ENCODE data around the gene OVOL1.
"Not testable (repeated sequence)": the region's sequence is repeated elsewhere in the genome, so short reads cannot be mapped to it uniquely, and the experiment has no call there.

The OVOL1 gene
- total RNA-seq, result 0 to 0.39 (median 0.25) reads per million in 4 experiments

- no peak for DNase-seq
These were observed at the start of gene OVOL1 for GRCh38 chr11:65786786-65787636. OVOL1 (plus strand) TSS chr11:65787063; CDS start chr11:65787374, 311 bp downstream.

GRCh38 chr11:65739022-65739421 lies 47.8 kb upstream of the OVOL1 start:
- DNase-seq, result no peak

- DNase-seq, result no peak
These were observed 45.7 kb upstream of the OVOL1 start for GRCh38 chr11:65741185-65741584.

GRCh38 chr11:65742353-65742752 lies 44.5 kb upstream of the OVOL1 start:
- no peak for DNase-seq

- DNase-seq, result no peak
These were observed 43.2 kb upstream of the OVOL1 start for GRCh38 chr11:65743681-65744025.

- no peak for DNase-seq
These were observed 42.7 kb upstream of the OVOL1 start for GRCh38 chr11:65744026-65744698.

- no peak for DNase-seq
These were observed 42.2 kb upstream of the OVOL1 start for GRCh38 chr11:65744699-65745042.

- DNase-seq, result no peak
These were observed 41.8 kb upstream of the OVOL1 start for GRCh38 chr11:65745049-65745448.

- DNase-seq, result not testable (repeated sequence)
These were observed 24.7 kb upstream of the OVOL1 start for GRCh38 chr11:65762169-65762568.

- not testable (repeated sequence) for DNase-seq
These were observed 24.0 kb upstream of the OVOL1 start for GRCh38 chr11:65762816-65763215.

- DNase-seq, result no peak
These were observed 22.4 kb upstream of the OVOL1 start for GRCh38 chr11:65764434-65764833.

GRCh38 chr11:65766535-65766934 lies 20.3 kb upstream of the OVOL1 start:
- no peak for DNase-seq

- no peak for DNase-seq
These were observed 19.5 kb upstream of the OVOL1 start for GRCh38 chr11:65767406-65767805.

GRCh38 chr11:65767806-65768205 lies 19.1 kb upstream of the OVOL1 start:
- not testable (repeated sequence) for DNase-seq

GRCh38 chr11:65770951-65771567 lies 15.8 kb upstream of the OVOL1 start:
- DNase-seq, result no peak

GRCh38 chr11:65771589-65772112 lies 15.2 kb upstream of the OVOL1 start:
- DNase-seq, result no peak

- no peak for DNase-seq
These were observed 13.0 kb upstream of the OVOL1 start for GRCh38 chr11:65773784-65774411.

- DNase-seq, result no peak
These were observed 12.1 kb upstream of the OVOL1 start for GRCh38 chr11:65774525-65775306.

GRCh38 chr11:65776196-65776595 lies 10.7 kb upstream of the OVOL1 start:
- DNase-seq, result no peak

- DNase-seq, result no peak
These were observed 10.1 kb upstream of the OVOL1 start for GRCh38 chr11:65776710-65777141.

GRCh38 chr11:65777241-65777640 lies 9.6 kb upstream of the OVOL1 start:
- DNase-seq, result no peak

- DNase-seq, result no peak
These were observed 9.0 kb upstream of the OVOL1 start for GRCh38 chr11:65777821-65778361.
